ENCODE data around the gene KIF21B.

- TF ChIP-seq CTCF (IDR thresholded peaks at IDR 0.05) (no peak), POLR2A (IDR thresholded peaks at IDR 0.05) (no peak)
Observed at GRCh38 chr1:200999667-201000066, 23.8 kb downstream of the KIF21B start.

Measured in uterus (tissue), 2 donors.